NT2/D1 (cell line): ENCODE results near the gene MIA.

Experiments
- SUZ12 ChIP-seq: IDR thresholded peaks from 2 replicates; pipeline ENCODE4 v1.6.1; 2011; ENCODE audit not compliant: insufficient read length, insufficient read depth; ENCODE audit errors: extremely low read depth
- ZNF274 ChIP-seq: IDR thresholded peaks from 2 replicates; pipeline ENCODE4 v1.6.1; 2011; ENCODE audit warnings: mild to moderate bottlenecking, low read depth, low read length

GRCh38 chr19:40783711-40784110 lies 8.4 kb downstream of the MIA start:
- TF ChIP-seq ZNF274 (no peak), SUZ12 (no peak)
